ENCODE measurements around the gene TSSC4.

The TSSC4 gene

DNA sequence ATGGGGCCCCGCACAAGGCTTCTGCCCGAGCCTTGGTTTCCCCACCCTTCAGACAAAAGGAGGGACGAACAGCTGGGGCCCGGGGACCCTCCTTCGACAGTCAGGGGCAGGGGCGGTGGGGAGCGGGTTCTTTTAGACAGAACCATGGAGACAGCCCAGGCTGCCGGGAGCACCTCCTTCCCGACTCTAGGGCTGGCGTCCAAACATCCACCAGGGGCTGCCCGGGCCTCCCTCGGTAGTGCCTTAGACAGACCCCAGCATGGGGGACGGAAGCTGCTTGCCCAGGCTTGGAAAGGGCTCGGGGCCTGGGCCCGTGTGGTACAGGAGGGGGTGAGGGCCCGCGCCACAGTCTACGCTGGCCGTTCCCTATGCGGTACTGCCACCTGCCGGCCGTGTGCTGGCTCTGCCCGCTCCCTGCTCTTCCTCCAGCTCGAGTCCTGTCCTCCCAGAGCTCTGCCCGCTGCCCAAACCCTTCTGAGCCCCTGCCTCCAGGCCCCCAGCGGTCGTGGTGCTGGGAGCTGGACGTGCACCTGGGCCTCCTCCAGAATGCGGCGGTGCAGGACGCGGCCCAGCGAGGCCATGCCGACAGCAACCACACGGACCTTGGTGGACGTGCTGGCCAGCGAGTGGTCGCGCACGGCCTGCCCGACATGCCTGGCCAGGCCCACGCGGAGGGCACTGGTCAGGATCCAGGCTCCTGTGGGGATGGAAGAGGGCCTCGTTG lies 20.1 kb downstream of the TSSC4 start (continued):
- TF ChIP-seq, protein P1, sequence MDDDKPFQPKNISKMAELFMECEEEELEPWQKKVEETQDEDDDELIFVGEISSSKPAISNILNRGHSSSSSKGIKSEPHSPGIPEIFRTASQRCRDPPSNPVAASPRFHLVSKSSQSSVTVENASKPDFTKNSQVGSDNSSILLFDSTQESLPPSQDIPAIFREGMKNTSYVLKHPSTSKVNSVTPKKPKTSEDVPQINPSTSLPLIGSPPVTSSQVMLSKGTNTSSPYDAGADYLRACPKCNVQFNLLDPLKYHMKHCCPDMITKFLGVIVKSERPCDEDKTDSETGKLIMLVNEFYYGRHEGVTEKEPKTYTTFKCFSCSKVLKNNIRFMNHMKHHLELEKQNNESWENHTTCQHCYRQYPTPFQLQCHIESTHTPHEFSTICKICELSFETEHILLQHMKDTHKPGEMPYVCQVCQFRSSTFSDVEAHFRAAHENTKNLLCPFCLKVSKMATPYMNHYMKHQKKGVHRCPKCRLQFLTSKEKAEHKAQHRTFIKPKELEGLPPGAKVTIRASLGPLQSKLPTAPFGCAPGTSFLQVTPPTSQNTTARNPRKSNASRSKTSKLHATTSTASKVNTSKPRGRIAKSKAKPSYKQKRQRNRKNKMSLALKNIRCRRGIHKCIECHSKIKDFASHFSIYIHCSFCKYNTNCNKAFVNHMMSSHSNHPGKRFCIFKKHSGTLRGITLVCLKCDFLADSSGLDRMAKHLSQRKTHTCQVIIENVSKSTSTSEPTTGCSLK (tag by site-specific recombination; IDR thresholded peaks at IDR 0.05), result no peak
- TF ChIP-seq, protein P2, sequence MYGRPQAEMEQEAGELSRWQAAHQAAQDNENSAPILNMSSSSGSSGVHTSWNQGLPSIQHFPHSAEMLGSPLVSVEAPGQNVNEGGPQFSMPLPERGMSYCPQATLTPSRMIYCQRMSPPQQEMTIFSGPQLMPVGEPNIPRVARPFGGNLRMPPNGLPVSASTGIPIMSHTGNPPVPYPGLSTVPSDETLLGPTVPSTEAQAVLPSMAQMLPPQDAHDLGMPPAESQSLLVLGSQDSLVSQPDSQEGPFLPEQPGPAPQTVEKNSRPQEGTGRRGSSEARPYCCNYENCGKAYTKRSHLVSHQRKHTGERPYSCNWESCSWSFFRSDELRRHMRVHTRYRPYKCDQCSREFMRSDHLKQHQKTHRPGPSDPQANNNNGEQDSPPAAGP (tag by site-specific recombination; IDR thresholded peaks at IDR 0.05), result peak; percentile 52; the same call in 1 of the 2 replicates
- TF ChIP-seq ZNF623 (tag by site-specific recombination; IDR thresholded peaks at IDR 0.05), result no peak
- TF ChIP-seq, protein P3, sequence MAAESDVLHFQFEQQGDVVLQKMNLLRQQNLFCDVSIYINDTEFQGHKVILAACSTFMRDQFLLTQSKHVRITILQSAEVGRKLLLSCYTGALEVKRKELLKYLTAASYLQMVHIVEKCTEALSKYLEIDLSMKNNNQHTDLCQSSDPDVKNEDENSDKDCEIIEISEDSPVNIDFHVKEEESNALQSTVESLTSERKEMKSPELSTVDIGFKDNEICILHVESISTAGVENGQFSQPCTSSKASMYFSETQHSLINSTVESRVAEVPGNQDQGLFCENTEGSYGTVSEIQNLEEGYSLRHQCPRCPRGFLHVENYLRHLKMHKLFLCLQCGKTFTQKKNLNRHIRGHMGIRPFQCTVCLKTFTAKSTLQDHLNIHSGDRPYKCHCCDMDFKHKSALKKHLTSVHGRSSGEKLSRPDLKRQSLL (tag by site-specific recombination; IDR thresholded peaks at IDR 0.05), result no peak
- no peak for TF ChIP-seq PRDM1 (tag by site-specific recombination; IDR thresholded peaks at IDR 0.05)

DNA sequence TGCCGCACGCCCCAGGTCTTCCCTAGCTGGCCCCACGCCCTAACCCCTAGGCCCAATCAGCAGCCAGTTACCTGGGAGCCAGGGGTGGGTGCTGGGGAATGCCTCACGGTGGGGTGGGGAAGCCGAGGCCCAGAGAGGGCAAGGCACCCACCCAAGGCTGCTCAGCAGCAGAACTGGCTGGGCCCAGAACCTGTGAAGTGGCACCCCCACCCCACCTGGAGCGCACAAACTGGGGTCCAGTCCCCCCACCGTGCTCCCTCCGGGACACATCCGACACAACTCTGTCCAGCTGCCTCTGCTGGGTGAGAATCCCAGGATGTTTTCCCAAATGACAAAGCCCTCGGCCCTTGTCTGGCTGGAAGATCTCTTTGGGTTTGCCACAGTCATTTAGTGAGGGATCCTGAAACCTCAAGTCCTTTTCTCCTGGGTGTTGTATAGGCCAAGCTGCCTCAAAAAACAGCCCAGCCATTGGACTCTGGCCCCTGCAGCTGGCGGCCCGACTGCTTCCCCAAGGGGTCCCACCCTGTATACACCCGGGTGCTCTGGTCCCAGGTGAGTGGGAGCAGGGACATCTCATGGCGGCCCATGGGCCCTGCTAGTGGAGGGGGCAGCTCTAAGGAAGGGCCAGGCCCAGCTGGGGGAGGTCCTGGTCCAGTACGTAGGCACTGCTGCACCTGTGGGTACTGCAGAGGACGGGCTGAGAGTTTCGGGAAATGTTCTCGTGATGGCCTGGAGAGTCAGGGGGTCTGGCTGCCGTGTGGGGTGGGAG lies 20.9 kb downstream of the TSSC4 start:
- ChIA-PET POLR2A (interaction anchor here (1.5 to 2.2 kb wide), 2 partner anchors 45 to 116 kb away, joined by 5 to 19 read pairs; no protein-coding TSS in a partner anchor), CTCF (interaction anchor here (0.5 to 11.2 kb wide), 45 partner anchors 10 to 721 kb away, joined by 3 to 297 read pairs (median 5); partner anchors contain the start of genes C11orf21, CD81, TSPAN32 and TSSC4)
- TF ChIP-seq SP2 (tag by site-specific recombination; IDR thresholded peaks at IDR 0.05) (no peak), KLF9 (tag by site-specific recombination; IDR thresholded peaks at IDR 0.05; ENCODE audit: low read depth) (no peak), ZEB2 (tag by site-specific recombination; IDR thresholded peaks at IDR 0.05) (no peak)
- TF ChIP-seq, protein P4, sequence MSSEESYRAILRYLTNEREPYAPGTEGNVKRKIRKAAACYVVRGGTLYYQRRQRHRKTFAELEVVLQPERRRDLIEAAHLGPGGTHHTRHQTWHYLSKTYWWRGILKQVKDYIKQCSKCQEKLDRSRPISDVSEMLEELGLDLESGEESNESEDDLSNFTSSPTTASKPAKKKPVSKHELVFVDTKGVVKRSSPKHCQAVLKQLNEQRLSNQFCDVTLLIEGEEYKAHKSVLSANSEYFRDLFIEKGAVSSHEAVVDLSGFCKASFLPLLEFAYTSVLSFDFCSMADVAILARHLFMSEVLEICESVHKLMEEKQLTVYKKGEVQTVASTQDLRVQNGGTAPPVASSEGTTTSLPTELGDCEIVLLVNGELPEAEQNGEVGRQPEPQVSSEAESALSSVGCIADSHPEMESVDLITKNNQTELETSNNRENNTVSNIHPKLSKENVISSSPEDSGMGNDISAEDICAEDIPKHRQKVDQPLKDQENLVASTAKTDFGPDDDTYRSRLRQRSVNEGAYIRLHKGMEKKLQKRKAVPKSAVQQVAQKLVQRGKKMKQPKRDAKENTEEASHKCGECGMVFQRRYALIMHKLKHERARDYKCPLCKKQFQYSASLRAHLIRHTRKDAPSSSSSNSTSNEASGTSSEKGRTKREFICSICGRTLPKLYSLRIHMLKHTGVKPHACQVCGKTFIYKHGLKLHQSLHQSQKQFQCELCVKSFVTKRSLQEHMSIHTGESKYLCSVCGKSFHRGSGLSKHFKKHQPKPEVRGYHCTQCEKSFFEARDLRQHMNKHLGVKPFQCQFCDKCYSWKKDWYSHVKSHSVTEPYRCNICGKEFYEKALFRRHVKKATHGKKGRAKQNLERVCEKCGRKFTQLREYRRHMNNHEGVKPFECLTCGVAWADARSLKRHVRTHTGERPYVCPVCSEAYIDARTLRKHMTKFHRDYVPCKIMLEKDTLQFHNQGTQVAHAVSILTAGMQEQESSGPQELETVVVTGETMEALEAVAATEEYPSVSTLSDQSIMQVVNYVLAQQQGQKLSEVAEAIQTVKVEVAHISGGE (tag by site-specific recombination; conservative IDR thresholded peaks at IDR 0.05; ENCODE audit: low read depth), result no peak
- Histone ChIP-seq H3K9me3 (ENCODE audit: control insufficient read depth, insufficient read depth, low read depth, low read length) (no peaks in the 10 kb centered on the region), H3K4me3 (ENCODE audit: low read depth, low read length) (no peak overlapping the region), H3K27ac (ENCODE audit: extremely low read depth, low read depth, low read length) (no peak overlapping the region), H3K4me1 (ENCODE audit: control insufficient read depth, insufficient read depth, low read length) (no peaks in the 10 kb centered on the region), H3K36me3 (ENCODE audit: control insufficient read depth in 2 of 2, insufficient read depth in 1 of 2, low read length in 2 of 2) (no peaks in the 10 kb centered on the region)

DNA sequence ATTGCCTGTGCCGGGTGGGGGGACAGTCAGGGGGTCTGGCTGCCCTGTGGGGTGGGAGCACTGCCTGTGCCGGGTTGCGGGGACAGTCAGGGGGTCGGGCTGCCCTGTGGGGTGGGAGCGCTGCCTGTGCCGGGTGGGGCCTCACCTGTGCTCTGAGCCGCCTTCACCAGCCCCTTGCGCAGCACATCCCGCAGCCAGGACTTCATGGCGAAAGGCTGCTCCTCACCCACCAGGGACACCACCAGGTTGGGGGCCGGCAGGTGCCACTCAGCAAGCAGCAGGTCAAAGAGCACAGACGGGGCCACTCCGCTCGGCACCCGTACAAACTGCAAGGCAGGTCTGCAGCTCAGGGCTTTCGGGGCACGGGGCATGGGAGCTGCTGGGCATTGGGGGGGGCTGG lies 21.4 kb downstream of the TSSC4 start:
- Histone ChIP-seq H3K9me3 (ENCODE audit: control insufficient read depth, insufficient read depth, low read depth, low read length) (no peaks in the 10 kb centered on the region), H3K27ac (ENCODE audit: extremely low read depth, low read depth, low read length) (no peak overlapping the region), H3K36me3 (ENCODE audit: control insufficient read depth in 2 of 2, insufficient read depth in 1 of 2, low read length in 2 of 2) (no peaks in the 10 kb centered on the region), H3K4me1 (ENCODE audit: control insufficient read depth, insufficient read depth, low read length) (no peaks in the 10 kb centered on the region), H3K4me3 (ENCODE audit: low read depth, low read length) (no peak overlapping the region)
- ChIA-PET POLR2A (no interaction called here), CTCF (interaction anchor here (0.5 to 11.2 kb wide), 9 partner anchors 19 to 387 kb away, joined by 3 to 297 read pairs (median 15); partner anchors contain the start of genes C11orf21, TSPAN32 and TSSC4)
- TF ChIP-seq, protein P5, sequence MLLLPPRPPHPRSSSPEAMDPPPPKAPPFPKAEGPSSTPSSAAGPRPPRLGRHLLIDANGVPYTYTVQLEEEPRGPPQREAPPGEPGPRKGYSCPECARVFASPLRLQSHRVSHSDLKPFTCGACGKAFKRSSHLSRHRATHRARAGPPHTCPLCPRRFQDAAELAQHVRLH (tag by site-specific recombination; IDR thresholded peaks at IDR 0.05), result no peak
- TF ChIP-seq ZNF140 (tag by site-specific recombination; IDR thresholded peaks at IDR 0.05), result no peak
- TF ChIP-seq ZNF843 (tag by site-specific recombination; IDR thresholded peaks at IDR 0.05), result no peak
- TF ChIP-seq, protein P1 (tag by site-specific recombination; IDR thresholded peaks at IDR 0.05), result no peak
- TF ChIP-seq ZNF548 (tag by site-specific recombination; IDR thresholded peaks at IDR 0.05), result no peak
- TF ChIP-seq ZFP3 (tag by site-specific recombination; IDR thresholded peaks at IDR 0.05; ENCODE audit: low read depth), result no peak
- TF ChIP-seq SCRT1 (tag by site-specific recombination; IDR thresholded peaks at IDR 0.05; ENCODE audit: borderline replicate concordance), result no peak
- no peak for TF ChIP-seq ZNF266 (tag by site-specific recombination; IDR thresholded peaks at IDR 0.05; ENCODE audit: low read depth)
- no peak for TF ChIP-seq ZBTB1 (tag by site-specific recombination; IDR thresholded peaks at IDR 0.05)
- TF ChIP-seq, protein P6, sequence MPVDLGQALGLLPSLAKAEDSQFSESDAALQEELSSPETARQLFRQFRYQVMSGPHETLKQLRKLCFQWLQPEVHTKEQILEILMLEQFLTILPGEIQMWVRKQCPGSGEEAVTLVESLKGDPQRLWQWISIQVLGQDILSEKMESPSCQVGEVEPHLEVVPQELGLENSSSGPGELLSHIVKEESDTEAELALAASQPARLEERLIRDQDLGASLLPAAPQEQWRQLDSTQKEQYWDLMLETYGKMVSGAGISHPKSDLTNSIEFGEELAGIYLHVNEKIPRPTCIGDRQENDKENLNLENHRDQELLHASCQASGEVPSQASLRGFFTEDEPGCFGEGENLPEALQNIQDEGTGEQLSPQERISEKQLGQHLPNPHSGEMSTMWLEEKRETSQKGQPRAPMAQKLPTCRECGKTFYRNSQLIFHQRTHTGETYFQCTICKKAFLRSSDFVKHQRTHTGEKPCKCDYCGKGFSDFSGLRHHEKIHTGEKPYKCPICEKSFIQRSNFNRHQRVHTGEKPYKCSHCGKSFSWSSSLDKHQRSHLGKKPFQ (tag by site-specific recombination; IDR thresholded peaks at IDR 0.05), result no peak
